SK-N-SH (cell line): Measurements from ENCODE around the gene SNRPB. TPM values are rescaled to one million over a fixed set of nuclear protein-coding genes. Genes with fewer than 3 reads are reported as not detected.

Source experiments
- CTCF ChIA-PET: fragments of 300-600, 350-600 bp; formaldehyde crosslinking; extraction: SDS; loops from one replicate; lab custom pipeline; 2021; lab: Yijun Ruan, JAX
- POLR2A ChIA-PET: fragments of 350-600 bp; sonication (Branson Sonifier 250); formaldehyde crosslinking; extraction: SDS; loops from one replicate; lab custom pipeline; 2020; ENCODE audit warnings: antibody characterized with exemption, inconsistent platforms; lab: Yijun Ruan, JAX
- DNase-seq: peaks from one replicate; pipeline ENCODE4 v3.0.0; 2012
- H2AFZ ChIP-seq: fragments of 200-600 bp; sonication (generic); 2 replicates; pipeline ENCODE4 v1.8.1; 2016; ENCODE audit warnings: antibody characterized with exemption, mild to moderate bottlenecking, low read depth
- H3F3A ChIP-seq: fragments of 200-600 bp; sonication (generic); replicated peaks from 2 replicates; pipeline ENCODE3; 2016; ENCODE audit warnings: antibody characterized with exemption, mild to moderate bottlenecking; ENCODE audit not compliant: insufficient read depth
- H3K27ac ChIP-seq, 2 experiments: fragments of 200-500 bp in 1 of 2; fragments of 200-600 bp in 1 of 2; sonication (Bioruptor generic) in 1 of 2; sonication (generic), shearing (Covaris generic) in 1 of 2; 2 replicates each; pipeline versions ENCODE4 v1.5.1 to v1.6.1; 2014 to 2016; ENCODE audit warnings: low read depth in 2 of 2, inconsistent platforms in 1 of 2, low read length in 1 of 2, mild to moderate bottlenecking in 1 of 2, mixed read lengths in 1 of 2
- H3K27me3 ChIP-seq: fragments of 200-600 bp; sonication (generic), shearing (Covaris generic); 2 replicates; pipeline ENCODE4 v1.6.1; 2016; ENCODE audit warnings: mixed run types; ENCODE audit not compliant: insufficient read depth
- H3K36me3 ChIP-seq, 2 experiments: fragments of 200-500 bp in 1 of 2; fragments of 200-600 bp in 1 of 2; sonication (Bioruptor generic) in 1 of 2; sonication (generic) in 1 of 2; replicated peaks in 1 of 2; 2 replicates each; pipeline versions ENCODE3 to v1.5.1; 2014 to 2016; ENCODE audit warnings: low read length in 1 of 2, mild to moderate bottlenecking in 1 of 2; ENCODE audit not compliant: insufficient read depth in 2 of 2, control insufficient read depth in 1 of 2
- H3K4me1 ChIP-seq, 2 experiments: fragments of 200-500 bp in 1 of 2; fragments of 200-600 bp in 1 of 2; sonication (Bioruptor generic) in 1 of 2; sonication (generic), shearing (Covaris generic) in 1 of 2; 2 replicates each; pipeline versions ENCODE4 v1.5.1 to v1.6.1; 2014 to 2016; ENCODE audit warnings: low read depth in 1 of 2, low read length in 1 of 2, mixed run types in 1 of 2; ENCODE audit not compliant: insufficient read depth in 2 of 2, control insufficient read depth in 1 of 2
- H3K4me2 ChIP-seq: fragments of 200-600 bp; sonication (generic), shearing (Covaris generic); 2 replicates; pipeline ENCODE4 v1.6.1; 2017; ENCODE audit warnings: mixed run types
- H3K4me3 ChIP-seq, 2 experiments: fragments of 200-500 bp in 1 of 2; fragments of 200-600 bp in 1 of 2; sonication (Bioruptor generic) in 1 of 2; sonication (generic), shearing (Covaris generic) in 1 of 2; 2 replicates each; pipeline versions ENCODE4 v1.5.1 to v1.8.1; 2014 to 2016; ENCODE audit warnings: low read depth in 2 of 2, inconsistent platforms in 1 of 2, low read length in 1 of 2, mild to moderate bottlenecking in 1 of 2, mixed read lengths in 1 of 2, moderate library complexity in 1 of 2
- H3K79me2 ChIP-seq: fragments of 200-600 bp; sonication (generic); 2 replicates; pipeline ENCODE4 v1.8.1; 2017; ENCODE audit warnings: mild to moderate bottlenecking; ENCODE audit not compliant: insufficient read depth
- H3K9ac ChIP-seq: fragments of 200-600 bp; sonication (generic); 2 replicates; pipeline ENCODE4 v1.6.1; 2017; ENCODE audit warnings: mixed run types
- H3K9me2 ChIP-seq: fragments of 200-600 bp; sonication (generic); 2 replicates; pipeline ENCODE4 v1.6.1; 2017; ENCODE audit warnings: mixed run types
- H3K9me3 ChIP-seq: fragments of 200-600 bp; sonication (generic); 2 replicates; pipeline ENCODE4 v1.6.1; 2017; ENCODE audit warnings: mixed run types, mild to moderate bottlenecking, moderate library complexity
- H4K20me1 ChIP-seq: fragments of 200-600 bp; sonication (generic); 2 replicates; pipeline ENCODE4 v1.6.1; 2017; ENCODE audit warnings: mild to moderate bottlenecking, mixed run types; ENCODE audit not compliant: insufficient read depth
- CHD2 ChIP-seq: fragments of 150-350 bp; IDR thresholded peaks from 2 replicates; pipeline ENCODE4 v1.6.1; 2018; ENCODE audit warnings: low read length; ENCODE audit not compliant: partially characterized antibody
- ELF1 ChIP-seq: IDR thresholded peaks from 2 replicates; pipeline ENCODE4 v1.4.0; 2012
- EP300 ChIP-seq, 2 experiments: IDR thresholded peaks; 2 replicates each; pipeline versions ENCODE4 v1.4.0 to v1.6.1; 2012; ENCODE audit warnings: borderline replicate concordance in 1 of 2, low read depth in 1 of 2, low read length in 1 of 2
- EZH2phosphoT487 ChIP-seq: fragments of 200-600 bp; sonication (generic); IDR thresholded peaks from 2 replicates; pipeline ENCODE4 v1.6.1; 2017; ENCODE audit warnings: low read depth, mixed run types, mild to moderate bottlenecking, antibody characterized with exemption, moderate library complexity, borderline replicate concordance
- FOXM1 ChIP-seq: IDR thresholded peaks from 2 replicates; pipeline ENCODE4 v1.4.0; 2012; ENCODE audit warnings: low read depth, mild to moderate bottlenecking
- JUND ChIP-seq: IDR thresholded peaks from 2 replicates; pipeline ENCODE4 v1.4.0; 2012
- MEF2A ChIP-seq: IDR thresholded peaks from 2 replicates; pipeline ENCODE4 v1.4.0; 2012; ENCODE audit warnings: low read depth, borderline replicate concordance
- MXI1 ChIP-seq: IDR thresholded peaks from 2 replicates; pipeline ENCODE4 v1.6.1; 2012; ENCODE audit warnings: mild to moderate bottlenecking, low read depth, low read length, improper control_type of control experiment
- NFIC ChIP-seq: IDR thresholded peaks from 2 replicates; pipeline ENCODE4 v1.4.0; 2012; ENCODE audit warnings: borderline replicate concordance
- NRF1 ChIP-seq: IDR thresholded peaks from 2 replicates; pipeline ENCODE4 v1.6.1; 2012; ENCODE audit warnings: low read depth, mild to moderate bottlenecking, low read length
- RCOR1 ChIP-seq: fragments of 150-350 bp; IDR thresholded peaks from 2 replicates; pipeline ENCODE4 v1.6.1; 2017; ENCODE audit warnings: antibody characterized with exemption, low read length
- RFX5 ChIP-seq: IDR thresholded peaks from 2 replicates; pipeline ENCODE4 v1.6.1; 2012; ENCODE audit warnings: mild to moderate bottlenecking, improper control_type of control experiment, low read length
- SIN3A ChIP-seq: IDR thresholded peaks from 2 replicates; pipeline ENCODE4 v1.6.1; 2012; ENCODE audit warnings: low read depth, mild to moderate bottlenecking, low read length, moderate library complexity, borderline replicate concordance
- SMC3 ChIP-seq: IDR thresholded peaks from 2 replicates; pipeline ENCODE4 v1.6.1; 2012; ENCODE audit warnings: low read depth, low read length, improper control_type of control experiment
- TCF12 ChIP-seq: IDR thresholded peaks from 2 replicates; pipeline ENCODE4 v1.4.0; 2012
- TEAD4 ChIP-seq: IDR thresholded peaks from 2 replicates; pipeline ENCODE4 v1.4.0; 2012; ENCODE audit warnings: mild to moderate bottlenecking, borderline replicate concordance; ENCODE audit not compliant: insufficient read depth
- YY1 ChIP-seq: IDR thresholded peaks from 2 replicates; pipeline ENCODE4 v1.4.0; 2012; ENCODE audit warnings: low read depth, mild to moderate bottlenecking
- WGBS: methylation state at CpG from one replicate; pipeline ENCODE4 v1.1.6; 2017; ENCODE audit warnings: low lambda C conversion rate; 5-methylcytosine and 5-hydroxymethylcytosine counted together
- polyA plus RNA-seq, 3 experiments: library from polyadenylated mRNA; depleted of rRNA; stranded (reverse); fragments of >200 nt; gene quantifications; 2 replicates each; pipeline ENCODE4 v1.2.3, GENCODE V29; 2012
- TF ChIP-seq, protein P1 (sequence below): fragments of 200-600 bp; sonication (generic); IDR thresholded peaks from 2 replicates; pipeline ENCODE4 v1.6.1; 2017; ENCODE audit warnings: antibody characterized with exemption, mild to moderate bottlenecking, moderate library complexity
- TF ChIP-seq, protein P2 (sequence below): IDR thresholded peaks from 2 replicates; pipeline ENCODE4 v1.4.0; 2012; ENCODE audit warnings: low read depth
- TF ChIP-seq, protein P3 (sequence below): IDR thresholded peaks from 2 replicates; pipeline ENCODE4; 2012
- TF ChIP-seq, protein P4 (sequence below): IDR thresholded peaks from 2 replicates; pipeline ENCODE4 v1.4.0; 2012; ENCODE audit warnings: low read depth, borderline replicate concordance
- TF ChIP-seq, protein P5 (sequence below): IDR thresholded peaks from 2 replicates; pipeline ENCODE4 v1.4.0; 2012; ENCODE audit warnings: low read depth, borderline replicate concordance

SNRPB gene
- polyA plus RNA-seq, 1 of the 3 experiments (the other 2 are of a cell fraction), result 455 TPM

DNA sequence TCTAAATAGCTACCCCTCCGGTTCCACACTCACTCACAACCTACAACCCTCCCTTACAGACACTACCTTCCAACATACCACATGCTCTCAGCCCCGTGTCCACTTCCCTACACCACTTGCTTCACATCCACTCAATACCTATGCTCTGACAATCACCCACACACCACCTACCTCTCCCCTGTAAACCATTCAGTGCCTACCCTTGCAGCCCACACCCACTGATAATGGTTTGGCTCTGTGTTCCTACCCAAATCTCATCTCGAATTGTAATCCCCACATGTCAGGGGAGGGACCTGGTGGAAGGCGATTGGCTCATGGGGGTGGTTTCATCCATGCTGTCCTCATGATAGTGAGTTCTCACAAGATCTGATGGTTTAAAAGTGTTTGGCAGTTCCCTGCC, 48.0 kb upstream of the SNRPB start:
- Histone ChIP-seq H3K4me2 (no peak overlapping the region), H4K20me1 (no peaks in the 10 kb centered on the region), H2AFZ (no peak overlapping the region), H3K4me1 (0 out of 4 replicates have a peak, but pooled peaks cover 0 to 5% of the 10 kb centered on the region in 2 experiments), H3K36me3 (no peaks in the 10 kb centered on the region), H3K9ac (no peak overlapping the region), H3K9me2 (no peaks in the 10 kb centered on the region), H3K27ac (no peak overlapping the region), H3K4me3 (no peak overlapping the region), H3K9me3 (no peaks in the 10 kb centered on the region), H3K27me3 (no peaks in the 10 kb centered on the region), H3K79me2 (no peaks in the 10 kb centered on the region), H3F3A (no peaks in the 10 kb centered on the region)
- 88% methylated on average over 4 of the region's 4 CpGs for WGBS
- ChIA-PET CTCF (interaction anchor here (7.0 kb wide), 1 partner anchor 133 kb away, joined by 133 read pairs; the partner anchor contains the start of gene NOP56), POLR2A (no interaction called here)
- TF ChIP-seq ELF1, result no peak
- no peak for TF ChIP-seq NFIC
- TF ChIP-seq EZH2phosphoT487, result no peak
- TF ChIP-seq, protein P1, sequence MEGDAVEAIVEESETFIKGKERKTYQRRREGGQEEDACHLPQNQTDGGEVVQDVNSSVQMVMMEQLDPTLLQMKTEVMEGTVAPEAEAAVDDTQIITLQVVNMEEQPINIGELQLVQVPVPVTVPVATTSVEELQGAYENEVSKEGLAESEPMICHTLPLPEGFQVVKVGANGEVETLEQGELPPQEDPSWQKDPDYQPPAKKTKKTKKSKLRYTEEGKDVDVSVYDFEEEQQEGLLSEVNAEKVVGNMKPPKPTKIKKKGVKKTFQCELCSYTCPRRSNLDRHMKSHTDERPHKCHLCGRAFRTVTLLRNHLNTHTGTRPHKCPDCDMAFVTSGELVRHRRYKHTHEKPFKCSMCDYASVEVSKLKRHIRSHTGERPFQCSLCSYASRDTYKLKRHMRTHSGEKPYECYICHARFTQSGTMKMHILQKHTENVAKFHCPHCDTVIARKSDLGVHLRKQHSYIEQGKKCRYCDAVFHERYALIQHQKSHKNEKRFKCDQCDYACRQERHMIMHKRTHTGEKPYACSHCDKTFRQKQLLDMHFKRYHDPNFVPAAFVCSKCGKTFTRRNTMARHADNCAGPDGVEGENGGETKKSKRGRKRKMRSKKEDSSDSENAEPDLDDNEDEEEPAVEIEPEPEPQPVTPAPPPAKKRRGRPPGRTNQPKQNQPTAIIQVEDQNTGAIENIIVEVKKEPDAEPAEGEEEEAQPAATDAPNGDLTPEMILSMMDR, result no peak
- TF ChIP-seq TEAD4, result no peak
- TF ChIP-seq NRF1, result no peak
- TF ChIP-seq YY1, result no peak
- TF ChIP-seq MEF2A, result no peak
- TF ChIP-seq TCF12, result no peak
- TF ChIP-seq CHD2, result no peak
- no peak for TF ChIP-seq EP300 (IDR thresholded peaks at IDR 0.05; ENCODE audit: borderline replicate concordance in 1 of 2, low read depth in 1 of 2, low read length in 1 of 2)
- TF ChIP-seq FOXM1, result no peak
- no peak for TF ChIP-seq SIN3A
- TF ChIP-seq, protein P2, sequence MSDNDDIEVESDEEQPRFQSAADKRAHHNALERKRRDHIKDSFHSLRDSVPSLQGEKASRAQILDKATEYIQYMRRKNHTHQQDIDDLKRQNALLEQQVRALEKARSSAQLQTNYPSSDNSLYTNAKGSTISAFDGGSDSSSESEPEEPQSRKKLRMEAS, result no peak
- no peak for TF ChIP-seq RFX5
- DNase-seq, result no peak

DNA sequence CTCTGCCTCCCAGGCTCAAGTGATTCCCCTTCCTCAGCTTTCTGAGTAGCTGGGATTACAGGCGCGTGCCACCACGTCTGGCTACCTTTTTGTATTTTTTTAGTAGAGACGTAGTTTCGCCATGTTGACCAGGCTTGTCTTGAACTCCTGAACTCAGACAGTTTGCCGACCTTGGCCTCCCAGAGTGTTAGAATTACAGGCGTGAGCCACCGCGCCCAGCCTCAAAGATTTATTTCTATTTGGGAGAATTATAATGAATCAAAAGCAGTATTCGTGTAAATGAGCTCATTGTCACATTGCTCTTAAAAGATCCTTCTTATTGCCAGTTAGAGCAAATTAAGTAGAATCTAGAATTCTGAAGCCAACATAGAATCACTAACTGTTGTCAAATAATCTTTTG, 47.5 kb upstream of the SNRPB start:
- Histone ChIP-seq H3K4me1 (0 out of 4 replicates have a peak, but pooled peaks cover 0 to 5% of the 10 kb centered on the region in 2 experiments), H3K79me2 (no peaks in the 10 kb centered on the region), H3K4me3 (no peak overlapping the region), H3K36me3 (no peaks in the 10 kb centered on the region), H3K9me3 (no peaks in the 10 kb centered on the region), H3F3A (no peaks in the 10 kb centered on the region), H2AFZ (no peak overlapping the region), H3K27me3 (no peaks in the 10 kb centered on the region), H3K4me2 (no peak overlapping the region), H4K20me1 (no peaks in the 10 kb centered on the region), H3K27ac (no peak overlapping the region), H3K9me2 (no peaks in the 10 kb centered on the region), H3K9ac (no peak overlapping the region)
- ChIA-PET CTCF (no interaction called here), POLR2A (no interaction called here)
- 93% methylated on average over 10 of the region's 10 CpGs for WGBS
- DNase-seq, result no peak
- TF ChIP-seq CHD2 (no peak), FOXM1 (no peak), ELF1 (no peak), JUND (no peak), RCOR1 (no peak), YY1 (no peak), MXI1 (no peak), SMC3 (no peak)
- TF ChIP-seq, protein P3, sequence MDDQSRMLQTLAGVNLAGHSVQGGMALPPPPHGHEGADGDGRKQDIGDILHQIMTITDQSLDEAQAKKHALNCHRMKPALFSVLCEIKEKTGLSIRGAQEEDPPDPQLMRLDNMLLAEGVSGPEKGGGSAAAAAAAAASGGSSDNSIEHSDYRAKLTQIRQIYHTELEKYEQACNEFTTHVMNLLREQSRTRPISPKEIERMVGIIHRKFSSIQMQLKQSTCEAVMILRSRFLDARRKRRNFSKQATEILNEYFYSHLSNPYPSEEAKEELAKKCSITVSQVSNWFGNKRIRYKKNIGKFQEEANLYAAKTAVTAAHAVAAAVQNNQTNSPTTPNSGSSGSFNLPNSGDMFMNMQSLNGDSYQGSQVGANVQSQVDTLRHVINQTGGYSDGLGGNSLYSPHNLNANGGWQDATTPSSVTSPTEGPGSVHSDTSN, result no peak
- TF ChIP-seq, protein P1, result no peak
- TF ChIP-seq, protein P4, sequence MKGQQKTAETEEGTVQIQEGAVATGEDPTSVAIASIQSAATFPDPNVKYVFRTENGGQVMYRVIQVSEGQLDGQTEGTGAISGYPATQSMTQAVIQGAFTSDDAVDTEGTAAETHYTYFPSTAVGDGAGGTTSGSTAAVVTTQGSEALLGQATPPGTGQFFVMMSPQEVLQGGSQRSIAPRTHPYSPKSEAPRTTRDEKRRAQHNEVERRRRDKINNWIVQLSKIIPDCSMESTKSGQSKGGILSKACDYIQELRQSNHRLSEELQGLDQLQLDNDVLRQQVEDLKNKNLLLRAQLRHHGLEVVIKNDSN, result no peak
- TF ChIP-seq, protein P5, sequence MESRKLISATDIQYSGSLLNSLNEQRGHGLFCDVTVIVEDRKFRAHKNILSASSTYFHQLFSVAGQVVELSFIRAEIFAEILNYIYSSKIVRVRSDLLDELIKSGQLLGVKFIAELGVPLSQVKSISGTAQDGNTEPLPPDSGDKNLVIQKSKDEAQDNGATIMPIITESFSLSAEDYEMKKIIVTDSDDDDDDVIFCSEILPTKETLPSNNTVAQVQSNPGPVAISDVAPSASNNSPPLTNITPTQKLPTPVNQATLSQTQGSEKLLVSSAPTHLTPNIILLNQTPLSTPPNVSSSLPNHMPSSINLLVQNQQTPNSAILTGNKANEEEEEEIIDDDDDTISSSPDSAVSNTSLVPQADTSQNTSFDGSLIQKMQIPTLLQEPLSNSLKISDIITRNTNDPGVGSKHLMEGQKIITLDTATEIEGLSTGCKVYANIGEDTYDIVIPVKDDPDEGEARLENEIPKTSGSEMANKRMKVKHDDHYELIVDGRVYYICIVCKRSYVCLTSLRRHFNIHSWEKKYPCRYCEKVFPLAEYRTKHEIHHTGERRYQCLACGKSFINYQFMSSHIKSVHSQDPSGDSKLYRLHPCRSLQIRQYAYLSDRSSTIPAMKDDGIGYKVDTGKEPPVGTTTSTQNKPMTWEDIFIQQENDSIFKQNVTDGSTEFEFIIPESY, result no peak
